Measurements from ENCODE around the gene PLCL2. TPM values are rescaled to one million over a fixed set of nuclear protein-coding genes. Genes with fewer than 3 reads are reported as not detected.

Gene PLCL2
- total RNA-seq, 2 donors from 2014 or later: 29.3 to 38.6 TPM

DNA sequence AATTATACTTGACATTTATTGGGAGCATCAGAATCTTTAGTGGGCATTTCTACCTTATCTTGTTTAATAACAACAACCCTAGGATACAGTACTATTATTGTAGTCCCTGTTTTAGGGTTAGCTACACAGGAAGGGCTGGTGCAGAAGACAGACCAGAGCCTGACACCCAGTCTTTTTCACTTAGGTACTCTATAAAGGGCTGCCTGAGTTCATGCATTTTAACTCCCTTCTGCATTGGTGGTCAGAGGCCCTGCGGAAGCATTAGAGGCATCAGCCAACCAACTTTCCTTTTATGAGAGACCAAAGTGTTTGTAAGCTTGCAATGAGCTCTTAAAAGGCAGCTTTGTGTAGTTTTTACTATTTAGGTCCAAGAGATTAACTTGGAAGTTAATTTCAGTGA lies 105.4 kb downstream of the PLCL2 start:
- intact Hi-C loops (cut with DNase I): no loop called here
- ATAC-seq: no peak
- no peak for DNase-seq

DNA sequence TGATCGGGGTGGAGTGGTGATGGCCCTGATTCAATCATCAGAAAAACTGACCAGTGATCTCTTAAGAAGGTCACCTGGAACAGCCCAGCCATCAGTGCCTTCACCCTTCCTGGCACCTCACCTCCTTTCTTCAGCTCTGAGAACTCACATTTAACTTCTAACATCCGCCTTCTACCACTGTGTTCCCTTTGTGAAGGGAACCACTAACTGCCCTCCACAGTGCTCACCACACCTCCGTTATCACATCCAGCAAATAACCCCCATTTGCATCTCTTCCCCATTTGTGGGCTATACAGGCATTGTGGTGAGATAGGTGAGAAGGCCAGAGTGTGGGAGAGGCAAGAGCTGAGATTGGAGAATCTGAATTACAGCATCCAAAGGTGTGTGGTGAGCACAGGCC lies 107.4 kb downstream of the PLCL2 start:
- ATAC-seq (no peak), DNase-seq (no peak)
- intact Hi-C loops (cut with DNase I): no loop called here

DNA sequence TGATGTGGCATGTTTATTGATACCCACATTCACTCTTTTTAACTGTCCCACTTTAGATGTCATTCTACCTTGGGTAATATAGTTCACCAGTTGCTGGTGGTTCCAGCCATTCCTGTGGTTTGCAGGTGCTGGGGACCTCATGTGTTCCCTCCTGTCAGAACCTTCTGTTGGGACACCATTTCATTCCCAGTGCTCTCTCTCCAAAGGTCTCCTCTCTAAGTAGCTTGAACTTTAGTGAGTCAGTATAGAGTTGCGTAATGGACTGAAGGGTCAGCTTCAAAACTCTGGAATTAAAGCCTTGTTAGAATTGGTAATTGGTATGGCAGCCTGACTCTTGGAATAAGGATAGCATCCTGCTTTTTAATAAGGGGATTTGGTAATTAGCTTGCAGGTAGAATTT lies 108.5 kb downstream of the PLCL2 start:
- DNase-seq (no peak), ATAC-seq (peak in 1 of 2 donors; percentile 47)
- intact Hi-C loops (cut with DNase I): no loop called here

- intact Hi-C loops (cut with DNase I): no loop called here
- DNase-seq (no peak), ATAC-seq (no peak)
Observed at GRCh38 chr3:16994854-16995525, 110.2 kb downstream of the PLCL2 start.

DNA sequence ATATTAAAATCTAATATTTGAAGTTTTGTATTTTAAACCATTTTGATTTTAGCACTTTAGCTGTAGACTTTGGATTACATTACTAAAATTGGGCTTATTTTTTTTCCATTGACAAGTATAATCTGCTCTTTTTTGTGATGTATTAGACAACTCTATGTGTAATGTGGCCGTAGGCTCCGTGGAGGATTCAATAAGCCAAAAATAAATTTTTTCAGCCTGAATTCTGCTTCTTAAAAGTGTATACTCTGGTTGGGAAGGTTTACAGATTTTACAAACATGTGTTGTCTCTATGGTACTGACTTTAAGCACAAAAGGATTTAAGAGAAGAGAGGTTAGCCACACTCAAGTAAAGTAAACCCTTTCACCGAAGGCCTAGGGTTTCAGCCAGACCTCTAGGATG lies 110.8 kb downstream of the PLCL2 start:
- DNase-seq (no peak), ATAC-seq (no peak)
- intact Hi-C loops (cut with DNase I): no loop called here

GRCh38 chr3:16998236-16998923 lies 113.6 kb downstream of the PLCL2 start:
- no peak for DNase-seq
- intact Hi-C loops (cut with DNase I): no loop called here
- ATAC-seq: no peak

DNA sequence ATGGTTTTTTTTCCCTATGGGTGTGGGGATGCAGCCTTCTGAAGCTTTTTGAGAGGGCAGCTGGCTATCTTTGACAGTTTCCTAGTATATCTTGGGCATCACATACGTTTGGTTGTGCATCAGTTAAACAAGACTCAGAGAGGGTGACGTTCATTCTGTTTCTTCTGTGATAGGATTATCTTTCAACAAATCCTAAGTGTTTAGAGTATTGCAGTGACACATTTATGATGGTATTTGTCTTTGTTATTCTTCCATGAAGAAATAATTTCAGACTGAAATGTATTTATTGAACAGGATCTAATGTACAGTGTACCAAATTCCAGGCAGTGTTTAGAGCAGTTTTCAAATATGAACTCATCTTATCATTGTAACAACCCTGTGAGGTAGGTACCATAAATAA lies 114.4 kb downstream of the PLCL2 start:
- ATAC-seq (no peak), DNase-seq (no peak)
- intact Hi-C loops (cut with DNase I): no loop called here

DNA sequence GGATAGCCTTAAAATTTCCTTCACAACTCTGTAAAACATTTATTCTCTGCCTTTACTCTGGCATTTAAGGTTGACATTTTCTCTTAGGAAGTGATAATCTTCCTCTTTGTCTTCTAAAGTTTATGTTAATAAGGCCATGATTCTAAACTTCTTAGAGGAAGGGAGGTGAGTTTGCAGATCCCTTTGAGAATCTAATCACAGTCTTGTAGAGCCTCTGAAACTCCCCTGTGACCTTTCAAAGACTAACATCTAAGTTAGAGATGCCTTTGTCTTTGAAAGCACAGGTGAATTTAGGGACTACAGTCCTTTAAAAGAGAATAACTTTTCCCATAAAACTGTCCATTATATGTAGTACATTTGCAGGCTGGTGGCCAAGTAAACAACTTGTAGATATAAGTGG lies 115.1 kb downstream of the PLCL2 start:
- DNase-seq: no peak
- no peak for ATAC-seq
- intact Hi-C loops (cut with DNase I): no loop called here

DNA sequence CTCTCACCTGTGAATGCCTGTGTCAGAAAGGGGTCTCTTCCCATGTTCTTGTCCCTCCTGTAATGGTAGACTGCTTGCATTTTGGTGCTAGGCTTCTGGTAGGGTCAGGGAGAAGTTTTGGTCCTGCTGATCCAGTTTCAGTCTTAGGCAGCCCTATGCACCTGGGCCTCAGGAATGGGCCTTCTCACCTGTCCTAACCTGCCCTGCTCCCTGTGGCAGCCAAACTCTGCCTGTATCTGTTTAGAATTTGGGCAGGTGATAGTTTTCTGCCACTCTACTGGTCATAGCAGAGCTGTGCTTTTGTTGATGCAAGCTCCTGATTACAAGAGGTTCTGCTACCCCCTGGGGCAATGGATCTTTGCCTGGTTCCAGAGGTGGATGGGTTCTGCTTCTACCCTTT lies 118.7 kb downstream of the PLCL2 start:
- ATAC-seq: no peak
- no peak for DNase-seq
- intact Hi-C loops (cut with DNase I): no loop called here

- DNase-seq: no peak
- intact Hi-C loops (cut with DNase I): no loop called here
- ATAC-seq: no peak
Observed at GRCh38 chr3:17006132-17006852, 121.5 kb downstream of the PLCL2 start.

DNA sequence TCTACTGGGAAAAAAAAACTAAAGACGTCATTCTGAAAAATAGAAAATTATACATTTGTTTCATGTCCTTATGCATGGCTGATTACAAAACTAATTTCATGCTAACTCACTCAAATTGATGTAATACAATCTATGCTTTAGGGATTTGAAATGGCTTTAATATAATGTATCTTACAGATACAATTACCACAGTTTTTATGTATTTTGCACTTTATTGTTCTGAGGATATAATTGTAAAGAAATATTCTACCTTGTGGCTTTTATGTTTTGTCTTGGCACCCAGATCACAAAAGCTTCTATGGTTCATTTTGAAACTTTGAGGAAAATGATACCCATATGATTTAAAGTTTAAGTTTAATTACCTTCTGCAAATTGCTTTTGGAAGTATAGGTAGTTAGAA lies 122.5 kb downstream of the PLCL2 start:
- ATAC-seq: no peak
- intact Hi-C loops (cut with DNase I): no loop called here
- no peak for DNase-seq

DNA sequence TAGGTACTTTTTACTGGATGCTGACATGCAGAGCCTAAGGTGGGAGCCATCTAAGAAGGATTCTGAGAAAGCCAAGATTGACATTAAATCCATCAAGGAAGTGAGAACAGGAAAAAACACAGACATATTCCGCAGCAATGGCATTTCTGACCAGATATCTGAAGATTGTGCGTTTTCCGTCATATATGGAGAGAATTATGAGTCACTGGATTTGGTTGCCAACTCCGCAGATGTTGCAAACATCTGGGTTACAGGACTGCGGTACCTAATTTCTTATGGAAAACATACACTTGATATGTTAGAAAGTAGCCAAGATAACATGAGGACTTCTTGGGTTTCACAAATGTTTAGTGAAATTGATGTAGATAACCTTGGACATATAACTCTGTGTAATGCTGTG lies 125.1 kb downstream of the PLCL2 start:
- intact Hi-C loops (cut with DNase I): no loop called here
- no peak for ATAC-seq
- DNase-seq: no peak

- intact Hi-C loops (cut with DNase I): no loop called here
- ATAC-seq (no peak), DNase-seq (no peak)
Observed at GRCh38 chr3:17011728-17012338, 127.1 kb downstream of the PLCL2 start.

DNA sequence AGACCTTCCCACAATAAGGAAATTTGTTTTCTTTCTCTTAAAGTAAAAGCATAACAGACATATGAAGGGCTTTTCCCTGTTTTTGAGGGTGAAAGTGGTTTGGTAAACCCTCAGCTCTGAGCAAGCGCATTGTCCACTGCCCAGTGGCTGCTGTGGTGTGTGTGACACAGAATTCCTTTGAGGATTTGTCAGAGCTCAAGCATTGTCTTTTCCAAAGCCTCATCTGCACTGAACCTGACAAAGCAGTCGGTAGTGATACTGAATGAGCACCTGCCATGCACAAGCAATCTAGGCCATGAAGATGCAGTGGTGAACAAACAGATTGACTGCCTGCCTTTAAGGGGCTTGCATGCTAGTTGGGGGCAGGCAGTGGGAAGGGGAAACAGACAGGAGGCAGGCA lies 128.3 kb downstream of the PLCL2 start:
- intact Hi-C loops (cut with DNase I): no loop called here
- DNase-seq: no peak
- ATAC-seq: peak in 1 of 2 donors; percentile 53

DNA sequence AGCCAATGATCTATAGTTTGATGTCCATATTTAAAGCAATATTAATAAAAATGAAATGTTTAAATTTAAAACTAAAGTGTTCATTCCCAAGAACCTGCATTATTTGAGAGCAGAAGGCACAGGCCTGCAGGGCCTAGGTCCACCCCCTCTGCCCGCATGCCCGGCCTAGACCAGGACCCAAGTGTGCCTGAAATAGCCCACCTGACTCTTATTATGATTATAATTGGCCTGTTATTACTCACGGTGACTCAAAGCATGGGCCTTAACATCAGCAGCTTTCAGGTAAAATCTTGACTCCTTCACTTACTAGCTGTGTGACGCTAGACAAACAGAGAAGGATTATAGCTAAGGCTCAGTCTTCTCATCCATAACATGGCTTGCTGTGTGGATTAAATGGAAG lies 128.8 kb downstream of the PLCL2 start:
- no peak for ATAC-seq
- intact Hi-C loops (cut with DNase I): no loop called here
- no peak for DNase-seq

- DNase-seq (no peak), ATAC-seq (no peak)
- intact Hi-C loops (cut with DNase I): no loop called here
Observed at GRCh38 chr3:17014284-17014683, 129.5 kb downstream of the PLCL2 start.

GRCh38 chr3:17014709-17015108 lies 130.0 kb downstream of the PLCL2 start:
- intact Hi-C loops (cut with DNase I): no loop called here
- DNase-seq (no peak), ATAC-seq (no peak)

- DNase-seq (no peak), ATAC-seq (no peak)
- intact Hi-C loops (cut with DNase I): no loop called here
Observed at GRCh38 chr3:17021614-17022013, 136.9 kb downstream of the PLCL2 start.

DNA sequence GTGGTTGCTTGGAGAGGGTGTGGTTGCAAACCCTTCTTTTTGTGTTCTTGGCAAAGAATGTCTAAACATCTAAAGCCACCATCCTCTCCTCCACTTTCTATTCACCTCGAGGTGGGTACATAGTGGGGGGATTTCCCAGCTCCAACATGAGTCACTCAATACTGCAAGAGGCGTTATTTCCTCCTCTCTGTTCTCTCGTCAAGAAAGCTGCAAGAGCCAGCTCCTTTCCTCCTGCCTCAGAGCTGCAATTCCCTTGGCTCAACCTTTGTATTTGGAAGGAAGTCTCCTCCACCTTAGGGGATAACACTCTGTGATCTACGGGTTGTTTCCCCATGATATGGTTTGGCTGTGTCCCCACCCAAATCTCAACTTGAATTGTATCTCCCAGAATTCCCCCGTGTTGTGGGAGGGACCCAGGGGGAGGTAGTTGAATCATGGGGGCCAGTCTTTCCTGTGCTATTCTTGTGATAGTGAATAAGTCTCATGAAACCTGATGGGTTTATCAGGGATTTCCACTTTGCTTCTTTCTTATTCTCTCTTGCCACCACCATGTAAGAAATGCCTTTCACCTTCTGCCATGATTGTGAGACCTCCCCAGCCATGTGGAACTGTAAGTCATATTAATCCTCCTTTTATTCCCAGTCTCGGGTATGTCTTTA lies 138.4 kb downstream of the PLCL2 start:
- DNase-seq (no peak), ATAC-seq (peak in 1 of 2 donors; percentile 37)
- intact Hi-C loops (cut with DNase I): no loop called here
